Measurements from ENCODE around the gene ZNF789.
"Not testable (repeated sequence)": the region's sequence is repeated elsewhere in the genome, so short reads cannot be mapped to it uniquely, and the experiment has no call there.

Gene ZNF789

DNA sequence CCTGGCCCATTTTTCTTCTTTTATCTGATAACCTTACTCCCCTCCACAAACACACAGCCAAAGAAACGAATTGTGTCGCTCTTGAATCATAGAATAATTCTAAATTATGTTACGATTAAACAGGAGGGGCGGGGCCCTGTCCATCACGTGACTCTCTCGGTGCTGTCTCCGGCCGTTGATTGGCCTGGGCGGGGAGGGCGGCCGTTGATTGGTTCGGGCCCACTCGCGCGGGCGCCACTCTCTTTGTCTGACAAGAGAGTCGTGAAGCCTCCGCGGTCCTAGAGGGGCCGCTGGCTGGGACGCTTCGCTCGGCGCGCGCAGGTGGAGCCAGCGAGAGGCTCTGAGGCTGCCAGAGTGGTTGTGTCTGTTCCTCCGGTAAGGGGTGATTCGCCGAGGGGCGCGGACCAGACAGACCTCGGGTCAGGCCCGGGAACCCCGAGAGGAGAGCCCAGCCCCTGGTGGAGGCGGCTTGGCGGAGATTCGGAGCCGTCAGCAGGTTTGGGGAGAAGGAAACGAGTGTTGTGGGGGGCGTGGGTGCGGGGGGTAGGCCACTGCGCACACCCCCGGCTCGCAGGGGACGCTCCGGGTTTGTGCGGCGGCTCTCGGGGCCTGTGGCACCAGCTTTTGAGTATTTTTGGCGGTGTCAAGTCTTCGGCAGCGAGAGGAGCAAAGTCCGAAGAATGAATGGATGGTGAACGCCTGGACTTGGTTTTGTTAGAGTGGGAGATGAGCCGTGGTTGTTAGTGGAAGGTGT lies at the start of gene ZNF789:
TSS of gene ZNF789 (plus strand) at position 330 of the 754 bp plus-strand sequence. CDS start 3,567 bp downstream, outside the sequence.
- peak; percentile 98 for DNase-seq

DNA sequence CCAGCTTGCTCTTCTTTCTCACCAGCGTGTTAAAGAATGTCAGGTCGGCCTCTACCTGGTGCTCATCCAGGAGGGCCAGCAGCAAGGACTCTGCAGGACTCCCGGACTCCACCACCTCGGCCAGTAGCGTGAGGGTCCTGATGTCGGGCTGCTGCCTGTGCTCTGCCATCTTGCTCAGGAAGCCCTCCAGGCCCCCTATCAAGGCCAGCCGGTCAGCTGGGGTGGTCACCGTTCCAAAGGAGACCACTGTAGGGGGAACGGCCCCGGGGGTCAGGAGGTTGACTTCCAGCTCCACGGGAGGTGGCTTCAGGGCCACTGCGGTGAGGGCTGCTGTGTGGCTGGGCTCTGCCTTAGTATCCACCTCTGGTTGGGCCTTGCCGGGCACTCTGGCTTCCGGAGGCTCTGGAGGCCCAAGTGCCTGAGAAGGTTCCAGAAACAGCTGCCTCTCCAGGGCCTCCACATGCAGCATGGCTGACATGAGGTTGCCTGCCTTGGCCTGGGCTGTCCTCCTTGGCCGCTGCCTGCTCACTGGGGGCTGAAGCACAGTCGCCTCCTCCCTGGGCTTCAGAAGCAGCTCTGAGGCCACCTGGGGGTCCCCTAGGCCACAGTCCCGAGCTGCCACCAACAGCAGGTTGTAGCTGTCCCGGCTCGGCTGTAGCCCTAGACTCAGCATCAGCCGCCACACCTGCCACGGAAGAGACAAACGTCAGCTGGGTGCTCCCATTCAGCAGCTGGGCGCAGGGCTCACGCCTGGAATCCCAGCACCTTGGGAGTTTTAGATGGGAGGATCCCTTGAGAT lies 47.6 kb upstream of the ZNF789 start:
- no peak for DNase-seq

GRCh38 chr7:99428972-99429566 lies 43.6 kb upstream of the ZNF789 start:
- DNase-seq = no peak

DNA sequence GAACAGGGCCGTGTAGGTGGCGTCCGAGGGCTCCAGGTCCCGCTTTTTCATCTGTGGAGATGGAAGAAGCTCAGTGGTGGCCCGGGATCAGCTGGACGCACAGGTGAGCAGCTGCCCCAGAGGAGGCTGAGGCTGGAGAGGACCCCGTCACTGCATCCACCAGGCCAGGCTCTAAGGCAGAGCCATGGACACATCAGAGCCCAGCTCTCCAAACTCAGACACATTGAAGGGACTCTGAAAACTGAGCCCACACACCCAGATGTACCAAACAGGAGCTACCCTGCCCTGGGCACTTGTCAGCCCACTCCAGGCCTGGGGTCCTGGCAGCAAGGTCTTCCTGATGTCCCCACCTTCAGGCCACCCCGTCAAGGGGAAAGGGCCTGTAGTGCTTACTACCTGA lies 42.9 kb upstream of the ZNF789 start:
- DNase-seq = no peak

DNA sequence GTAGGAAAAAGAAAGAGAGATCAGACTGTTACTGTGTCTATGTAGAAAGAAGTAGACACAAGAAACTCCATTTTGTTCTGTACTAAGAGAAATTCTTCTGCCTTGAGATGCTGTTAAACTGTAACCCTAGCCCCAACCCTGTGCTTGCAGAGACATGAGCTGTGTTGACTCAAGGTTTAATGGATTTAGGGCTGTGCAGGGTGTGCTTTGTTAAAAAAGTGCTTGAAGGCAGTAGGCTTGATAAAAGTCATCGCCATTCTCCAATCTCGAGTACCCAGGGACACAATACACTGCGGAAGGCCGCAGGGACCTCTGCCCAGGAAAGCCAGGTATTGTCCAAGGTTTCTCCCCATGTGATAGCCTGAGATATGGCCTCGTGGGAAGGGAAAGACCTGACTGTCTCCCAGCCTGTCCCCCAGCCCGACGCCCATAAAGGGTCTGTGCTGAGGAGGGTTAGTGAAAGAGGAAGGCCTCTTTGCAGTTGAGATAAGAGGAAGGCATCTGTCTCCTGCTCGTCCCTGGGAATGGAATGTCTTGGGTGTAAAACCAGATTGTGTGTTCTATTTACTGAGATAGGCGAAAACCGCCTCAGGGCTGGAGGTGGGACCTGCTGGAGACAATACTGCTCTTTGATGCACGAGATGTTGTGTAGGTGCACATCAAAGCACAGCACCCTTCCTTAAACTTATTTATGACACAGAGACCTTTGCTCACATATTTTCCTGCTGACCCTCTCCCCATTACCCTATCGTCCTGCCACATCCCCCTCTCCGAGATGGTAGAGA lies 40.7 kb upstream of the ZNF789 start:
- not testable (repeated sequence) for DNase-seq

DNA sequence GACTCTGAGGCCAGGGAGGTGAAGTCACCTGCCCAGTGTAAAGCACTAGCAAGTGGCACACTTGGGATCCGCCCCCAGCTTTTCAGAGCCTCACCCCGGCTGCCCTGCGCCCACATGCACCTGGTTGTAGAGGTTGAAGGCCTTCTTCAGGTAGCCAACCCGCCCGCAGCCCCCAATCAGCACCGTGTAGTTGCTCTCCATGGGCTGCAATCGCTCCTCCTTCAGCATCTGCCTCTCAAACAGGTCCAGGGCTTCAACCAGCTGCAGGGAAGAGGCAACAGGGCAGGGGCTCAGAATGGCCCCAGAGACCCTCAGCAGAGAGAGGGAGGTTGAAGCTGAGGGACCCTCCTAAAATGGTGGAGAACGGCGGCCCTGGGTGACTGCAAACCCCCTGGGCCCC lies 39.5 kb upstream of the ZNF789 start:
- no peak for DNase-seq

DNA sequence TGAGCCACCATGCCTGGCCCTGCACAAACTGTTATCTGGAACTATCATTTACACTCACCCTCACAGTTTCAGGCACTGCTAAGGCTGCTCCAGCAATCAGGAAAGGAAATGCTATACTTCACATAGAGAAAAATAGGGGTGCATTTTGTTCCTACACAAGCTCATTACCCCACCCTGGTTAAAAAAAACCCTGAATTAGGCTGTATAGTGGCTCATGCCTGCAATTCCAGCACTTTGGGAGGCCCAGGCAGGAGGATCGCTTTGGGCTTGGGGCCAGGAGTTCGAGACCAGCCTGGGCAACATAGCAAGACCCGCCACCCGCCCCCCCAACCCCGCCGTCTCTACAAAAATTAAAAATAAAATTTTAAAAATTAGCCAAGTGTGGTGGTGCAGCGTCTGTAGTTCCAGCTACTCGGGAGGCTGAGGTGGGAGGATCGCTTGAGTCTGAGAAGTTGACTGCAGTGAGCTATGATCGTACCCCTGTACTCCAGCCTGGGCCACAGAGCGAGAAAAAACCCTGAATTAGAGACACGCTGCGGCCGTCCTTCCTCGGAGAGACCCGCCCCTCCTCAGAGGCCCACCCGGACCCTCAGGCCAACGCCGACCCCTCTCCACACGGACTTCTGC lies 34.6 kb upstream of the ZNF789 start:
- DNase-seq = no peak

DNA sequence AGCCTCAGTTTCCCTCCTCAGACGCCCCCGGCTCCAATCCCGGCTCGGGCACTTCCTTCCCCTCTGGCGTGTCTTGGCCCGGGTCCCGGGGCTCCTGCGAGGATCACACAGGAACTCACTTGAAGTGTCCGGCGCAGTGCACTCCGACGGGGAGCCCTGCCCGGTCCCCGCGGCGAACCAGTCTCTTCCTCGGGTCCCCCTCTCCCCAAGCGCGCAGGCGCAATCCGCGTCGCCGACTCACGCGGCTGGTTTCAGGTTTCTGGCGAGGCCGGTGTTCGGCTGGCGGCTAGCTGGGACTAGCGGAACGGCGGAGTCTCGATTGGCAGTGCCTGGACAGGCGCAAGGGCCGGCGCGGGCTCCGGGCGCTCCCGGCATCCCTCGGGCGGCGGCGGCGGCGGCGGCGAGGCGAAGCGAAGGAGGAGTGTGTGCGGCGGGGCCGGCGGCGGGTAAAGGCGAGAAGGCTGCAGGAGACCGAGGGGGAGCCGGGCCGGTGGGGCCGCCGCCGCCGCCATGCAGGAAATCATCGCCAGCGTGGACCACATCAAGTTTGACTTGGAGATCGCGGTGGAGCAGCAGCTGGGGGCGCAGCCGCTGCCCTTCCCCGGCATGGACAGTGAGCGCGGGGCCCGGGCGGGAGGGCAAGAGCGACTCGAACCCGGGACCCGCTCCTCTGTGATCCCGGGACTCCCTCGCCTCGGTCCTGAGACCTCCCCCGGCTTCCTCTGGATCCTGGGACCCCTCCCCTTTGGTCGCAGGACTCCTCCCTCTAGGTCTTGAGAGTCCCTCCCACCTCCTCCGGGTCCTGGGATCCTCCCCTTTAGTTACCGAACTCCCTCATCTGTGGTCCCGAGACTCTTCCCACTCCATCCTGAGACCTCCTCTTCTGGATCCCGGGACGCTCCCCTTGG lies 33.9 kb upstream of the ZNF789 start, which contains the start of the genes CPSF4 and PTCD1:
TSS of gene CPSF4 (plus strand) at position 371 of the 908 bp plus-strand sequence. CDS start at position 511, 140 bp downstream.
TSS of gene PTCD1 (minus strand) at position 226 of the 908 bp plus-strand sequence. CDS start 3,556 bp downstream, outside the sequence.
- DNase-seq = peak; percentile 97

DNA sequence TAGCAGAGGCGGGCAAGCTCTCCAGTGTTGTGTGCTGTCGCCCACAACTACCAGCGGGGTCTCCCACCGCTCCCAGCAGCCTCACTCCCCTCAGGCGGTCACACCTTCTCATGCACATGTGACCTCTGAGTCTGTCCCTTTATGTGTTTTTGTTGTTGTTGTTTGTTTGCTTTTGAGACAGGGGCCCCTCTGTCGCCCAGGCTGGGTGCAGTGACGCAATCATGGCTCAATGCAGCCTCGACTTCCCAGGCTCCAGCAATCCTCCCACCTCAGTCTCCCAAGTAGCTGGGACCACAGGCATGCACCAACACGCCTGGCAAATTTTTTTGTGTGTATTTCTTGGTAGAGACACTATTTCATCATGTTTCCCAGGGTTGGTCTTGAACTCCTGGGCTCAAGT lies 32.5 kb upstream of the ZNF789 start:
- DNase-seq = no peak

GRCh38 chr7:99446096-99446495 lies 26.6 kb upstream of the ZNF789 start:
- DNase-seq = no peak

- no peak for DNase-seq
Observed at GRCh38 chr7:99447943-99448342, 24.7 kb upstream of the ZNF789 start.

GRCh38 chr7:99448855-99449254 lies 23.8 kb upstream of the ZNF789 start:
- no peak for DNase-seq

DNA sequence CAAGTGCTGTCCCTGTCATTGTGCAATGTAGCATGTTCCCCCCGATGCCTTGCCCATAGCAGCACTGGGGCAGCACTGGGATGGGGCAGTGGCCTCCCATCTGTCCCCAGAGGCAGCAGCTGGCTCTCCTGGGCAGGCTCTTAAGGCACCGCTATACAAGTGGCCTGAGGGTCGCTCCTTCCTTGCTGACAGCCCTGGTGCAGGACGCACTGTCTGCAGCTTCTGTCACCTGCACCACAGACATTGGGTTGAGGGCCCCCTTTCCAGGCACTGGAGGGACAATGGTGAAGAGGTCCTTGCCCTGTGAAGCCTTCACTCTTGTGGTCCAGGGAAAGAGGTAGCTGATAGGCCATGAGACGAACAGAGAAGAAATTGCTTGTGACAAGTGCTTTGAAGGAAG lies 23.4 kb upstream of the ZNF789 start:
- DNase-seq = no peak

DNA sequence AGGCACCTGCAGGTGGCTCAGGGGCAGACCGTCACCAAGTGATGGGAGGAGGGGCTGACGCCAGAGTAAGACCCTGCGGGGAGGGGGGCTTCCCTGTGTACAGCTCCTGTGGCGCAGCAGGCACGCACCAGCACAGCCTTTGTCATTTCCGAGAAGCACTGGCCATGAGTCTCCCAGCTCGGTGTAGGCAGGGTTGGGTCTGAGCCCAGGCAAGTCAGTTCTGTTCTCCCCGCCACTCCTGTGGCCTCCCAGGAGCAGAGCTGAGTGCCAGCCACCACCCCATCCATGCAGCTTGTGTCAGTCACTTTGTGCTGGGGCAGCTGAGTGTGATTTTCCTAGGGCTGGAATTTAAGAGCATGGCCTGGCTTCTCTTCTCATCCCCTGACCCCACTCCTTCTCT lies 20.8 kb upstream of the ZNF789 start:
- no peak for DNase-seq

- no peak for DNase-seq
Observed at GRCh38 chr7:99452541-99452940, 20.1 kb upstream of the ZNF789 start.

- DNase-seq = no peak
Observed at GRCh38 chr7:99453105-99453504, 19.6 kb upstream of the ZNF789 start.

GRCh38 chr7:99455874-99456273 lies 16.8 kb upstream of the ZNF789 start:
- no peak for DNase-seq

GRCh38 chr7:99456288-99456687 lies 16.4 kb upstream of the ZNF789 start:
- no peak for DNase-seq

- no peak for DNase-seq
Observed at GRCh38 chr7:99457050-99457649, 15.5 kb upstream of the ZNF789 start.

- no peak for DNase-seq
Observed at GRCh38 chr7:99457650-99458493, 14.8 kb upstream of the ZNF789 start.
